ENCODE data around the gene CCR5.

Gene CCR5

GRCh38 chr3:46408853-46409252 lies 38.1 kb downstream of the CCR5 start:
- no peak for DNase-seq (ENCODE audit: low spot score)

- no peak for DNase-seq (ENCODE audit: low spot score)
Measured at GRCh38 chr3:46409739-46410489, 39.2 kb downstream of the CCR5 start.

GRCh38 chr3:46410669-46411068 lies 39.9 kb downstream of the CCR5 start:
- DNase-seq (ENCODE audit: low spot score): no peak

- DNase-seq (ENCODE audit: low spot score): no peak
Measured at GRCh38 chr3:46411271-46411670, 40.5 kb downstream of the CCR5 start.

GRCh38 chr3:46412786-46413298 lies 42.1 kb downstream of the CCR5 start:
- DNase-seq (ENCODE audit: low spot score): no peak

- DNase-seq (ENCODE audit: low spot score): no peak
Measured at GRCh38 chr3:46413951-46414350, 43.2 kb downstream of the CCR5 start.

- no peak for DNase-seq (ENCODE audit: low spot score)
Measured at GRCh38 chr3:46414739-46415138, 44.0 kb downstream of the CCR5 start.

GRCh38 chr3:46416125-46416810 lies 45.5 kb downstream of the CCR5 start:
- DNase-seq (ENCODE audit: low spot score): no peak

- no peak for DNase-seq (ENCODE audit: low spot score)
Measured at GRCh38 chr3:46416811-46417510, 46.2 kb downstream of the CCR5 start.

- no peak for DNase-seq (ENCODE audit: low spot score)
Measured at GRCh38 chr3:46417841-46418611, 47.3 kb downstream of the CCR5 start.

GRCh38 chr3:46419816-46420215 lies 49.1 kb downstream of the CCR5 start:
- DNase-seq (ENCODE audit: low spot score): no peak

- DNase-seq (ENCODE audit: low spot score): no peak
Measured at GRCh38 chr3:46420931-46421330, 50.2 kb downstream of the CCR5 start.

- no peak for DNase-seq (ENCODE audit: low spot score)
Measured at GRCh38 chr3:46422617-46423016, 51.9 kb downstream of the CCR5 start.

- DNase-seq (ENCODE audit: low spot score): no peak
Measured at GRCh38 chr3:46423588-46423987, 52.8 kb downstream of the CCR5 start.

Measured in AG08396 (cell line).